Measurements from ENCODE around the gene SMPD3.
A peak's percentile ranks its signal among the peaks of the same experiment; 100 is the strongest.

The SMPD3 gene

GRCh38 chr16:68469796-68470460 is 21.6 kb upstream of the SMPD3 start:
- H3K27ac ChIP-seq = peak overlapping the region; percentile 57
- TF ChIP-seq ZFX (IDR thresholded peaks at IDR 0.05; ENCODE audit: borderline replicate concordance) = no peak
- TF ChIP-seq CTCF (IDR thresholded peaks at IDR 0.05) = no peak

- TF ChIP-seq ZFX (IDR thresholded peaks at IDR 0.05; ENCODE audit: borderline replicate concordance) (no peak), CTCF (IDR thresholded peaks at IDR 0.05) (no peak)
These were observed 20.5 kb upstream of the SMPD3 start for GRCh38 chr16:68468842-68469241.

GRCh38 chr16:68466174-68466573 is 17.9 kb upstream of the SMPD3 start:
- H3K27ac ChIP-seq = no peak overlapping the region
- TF ChIP-seq CTCF (IDR thresholded peaks at IDR 0.05) (no peak), ZFX (IDR thresholded peaks at IDR 0.05; ENCODE audit: borderline replicate concordance) (no peak)

More at GRCh38 chr16:68468842-68469241, 20.5 kb upstream of the SMPD3 start:
- H3K27ac ChIP-seq = peak overlapping the region; percentile 7; the same call in 1 of the 2 replicates

GRCh38 chr16:68463904-68464303 is 15.6 kb upstream of the SMPD3 start:
- no peak overlapping the region for H3K27ac ChIP-seq
- TF ChIP-seq ZFX (IDR thresholded peaks at IDR 0.05; ENCODE audit: borderline replicate concordance) = no peak
- no peak for TF ChIP-seq CTCF (IDR thresholded peaks at IDR 0.05)

- TF ChIP-seq ZFX (IDR thresholded peaks at IDR 0.05; ENCODE audit: borderline replicate concordance) = no peak
- no peak for TF ChIP-seq CTCF (IDR thresholded peaks at IDR 0.05)
- no peak overlapping the region for H3K27ac ChIP-seq
These were observed 11.8 kb upstream of the SMPD3 start for GRCh38 chr16:68460067-68460466.

GRCh38 chr16:68459457-68459856 is 11.1 kb upstream of the SMPD3 start:
- no peak for TF ChIP-seq CTCF (IDR thresholded peaks at IDR 0.05)
- TF ChIP-seq ZFX (IDR thresholded peaks at IDR 0.05; ENCODE audit: borderline replicate concordance) = no peak
- no peak overlapping the region for H3K27ac ChIP-seq

GRCh38 chr16:68458551-68458950 is 10.2 kb upstream of the SMPD3 start:
- no peak overlapping the region for H3K27ac ChIP-seq
- TF ChIP-seq CTCF (IDR thresholded peaks at IDR 0.05) (no peak), ZFX (IDR thresholded peaks at IDR 0.05; ENCODE audit: borderline replicate concordance) (no peak)

Data from 22Rv1 (cell line).